GM04503 (cell line): ENCODE data around the gene DOCK6.

ENCODE experiments used
- DNase-seq: peaks from one replicate; pipeline ENCODE4 v3.0.0-alpha.2; 2012; ENCODE audit warnings: low read depth

Gene DOCK6

DNA sequence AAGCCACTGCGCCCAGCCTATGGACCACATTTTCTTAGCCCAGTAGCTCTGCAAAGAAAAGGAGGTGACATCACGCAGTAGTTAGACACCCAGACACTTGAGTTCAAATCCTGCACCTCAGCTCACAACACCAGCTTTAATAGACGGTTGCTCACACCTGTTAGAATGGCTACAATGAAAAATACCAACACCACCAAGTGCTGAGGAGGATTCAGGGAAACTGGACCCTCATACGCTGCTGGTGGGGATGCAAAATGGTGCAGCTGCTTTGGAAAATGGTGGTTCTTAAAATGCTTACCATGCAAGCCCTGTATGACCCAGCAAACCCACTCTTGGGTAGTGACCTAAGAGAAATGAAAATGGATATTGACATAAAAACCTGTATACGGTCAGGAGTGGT lies 11.7 kb upstream of the DOCK6 start:
- no peak for DNase-seq

DNA sequence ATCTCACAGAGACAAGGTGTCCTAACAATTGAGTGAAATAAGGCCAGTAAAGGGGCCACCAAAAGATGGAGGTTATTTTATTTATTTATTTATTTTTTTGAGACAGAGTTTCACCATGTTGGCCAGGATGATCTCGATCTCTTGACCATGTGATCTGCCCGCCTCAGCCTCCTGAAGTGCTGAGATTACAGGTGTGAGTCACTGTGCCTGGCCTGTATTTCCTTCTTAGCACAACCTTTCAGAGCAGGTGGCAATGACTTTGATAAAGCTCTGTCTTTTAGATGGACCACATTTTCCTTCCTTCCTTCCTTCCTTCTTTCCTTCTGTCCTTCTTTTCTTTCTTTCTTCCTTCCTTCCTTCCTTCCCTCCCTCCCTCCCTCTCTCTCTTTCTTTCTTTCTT lies 11.0 kb upstream of the DOCK6 start:
- no peak for DNase-seq

DNA sequence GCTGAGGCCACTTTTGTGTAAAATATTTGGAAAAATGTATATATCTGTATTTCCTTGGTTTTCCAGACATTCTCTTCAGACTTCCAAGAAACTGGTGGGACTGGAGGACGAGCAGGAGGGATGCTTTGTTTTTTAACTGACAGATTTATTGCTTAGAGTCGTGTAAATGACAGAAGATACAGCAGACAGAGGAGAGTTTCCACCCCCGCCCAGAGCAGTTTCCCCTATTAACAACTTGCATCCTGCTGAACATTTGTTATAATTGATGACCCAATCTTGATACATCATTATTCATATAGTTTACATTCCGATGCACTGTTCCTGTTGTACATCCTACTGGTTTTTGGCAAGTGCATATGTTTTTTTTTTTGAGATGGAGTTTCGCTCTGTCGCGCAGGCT lies 7.1 kb upstream of the DOCK6 start:
- DNase-seq: no peak

DNA sequence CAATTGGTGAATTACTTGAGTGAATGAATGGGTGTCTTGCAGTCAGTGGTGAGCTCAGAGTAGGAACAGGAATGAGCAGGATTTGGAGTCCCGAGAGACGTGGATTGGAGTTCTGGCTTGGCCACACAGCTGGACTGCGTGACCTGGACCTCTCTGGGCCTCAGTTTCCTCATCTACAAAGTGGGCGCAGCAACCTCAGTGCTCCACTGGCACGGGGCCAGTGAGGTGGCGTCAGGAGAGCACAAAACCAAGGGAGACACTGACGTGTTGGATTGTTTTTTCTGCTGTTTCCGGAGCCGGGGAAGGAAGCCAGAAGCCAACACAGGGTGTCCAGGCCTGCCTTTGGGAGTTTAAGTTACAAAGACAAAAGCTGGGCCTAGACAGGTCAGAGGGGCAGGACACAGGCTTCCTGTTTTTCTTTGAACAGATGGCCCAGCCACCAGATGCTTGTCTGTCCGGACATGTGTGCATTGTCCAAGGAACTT lies 6.5 kb upstream of the DOCK6 start:
- peak; percentile 24 for DNase-seq

DNA sequence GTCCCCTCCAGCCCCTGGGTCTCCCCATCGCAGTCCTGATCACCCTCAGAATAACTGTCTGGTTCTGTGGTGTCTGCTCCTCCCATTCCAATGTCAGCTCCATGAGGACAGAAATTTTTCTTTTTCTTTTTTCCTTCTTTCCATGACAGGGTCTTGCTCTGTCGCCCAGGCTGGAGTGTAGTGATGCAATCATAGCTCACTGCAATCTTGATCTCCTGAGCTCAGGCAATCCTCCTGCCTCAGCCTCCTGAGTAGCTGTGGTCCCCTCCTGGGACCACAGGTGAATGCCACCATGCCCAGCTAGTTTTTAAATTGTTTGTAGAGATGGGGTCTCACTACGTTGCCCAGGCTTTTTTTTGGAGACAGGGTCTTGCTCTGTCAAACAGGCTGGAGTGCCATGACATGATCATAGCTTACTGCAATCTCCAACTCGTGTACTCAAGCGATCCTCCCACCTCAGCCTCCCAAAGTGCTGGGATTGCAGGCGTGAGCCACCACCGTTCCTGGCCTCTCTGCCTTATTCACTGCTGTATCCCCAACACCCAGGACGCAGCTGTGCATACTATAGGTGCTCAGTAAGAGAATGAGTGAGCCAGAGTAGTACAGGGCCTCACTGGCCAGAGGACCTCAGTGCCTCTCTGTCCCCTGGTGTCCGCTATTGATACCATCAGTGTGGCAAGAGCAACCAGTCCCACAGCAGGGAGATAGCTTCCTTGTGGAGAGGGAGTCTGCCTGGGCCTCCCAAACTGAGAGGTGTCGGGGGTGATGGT lies 5.2 kb upstream of the DOCK6 start:
- DNase-seq: no peak

DNA sequence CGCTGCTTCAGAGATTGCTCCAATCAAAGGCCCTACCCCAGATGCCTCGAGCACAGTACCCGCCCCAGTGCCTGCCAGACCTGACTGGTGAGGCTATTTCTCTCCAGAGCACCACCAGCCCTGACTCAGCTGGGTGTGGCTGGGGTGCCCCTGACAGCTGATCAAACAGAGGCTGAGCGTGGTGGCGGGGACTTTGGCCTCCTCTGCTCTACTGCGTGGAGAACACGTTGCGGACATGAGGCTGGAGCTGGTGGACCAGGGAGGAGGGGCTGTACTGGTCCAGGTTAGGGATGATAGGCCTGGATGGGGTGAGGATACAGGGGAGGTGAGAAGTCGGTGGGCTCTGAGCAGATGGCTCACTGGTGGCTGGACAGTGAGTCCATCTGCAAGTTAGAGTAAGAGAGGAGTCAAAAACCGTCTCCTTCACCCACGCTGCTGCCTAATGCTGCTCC lies 3.5 kb upstream of the DOCK6 start:
- no peak for DNase-seq

DNA sequence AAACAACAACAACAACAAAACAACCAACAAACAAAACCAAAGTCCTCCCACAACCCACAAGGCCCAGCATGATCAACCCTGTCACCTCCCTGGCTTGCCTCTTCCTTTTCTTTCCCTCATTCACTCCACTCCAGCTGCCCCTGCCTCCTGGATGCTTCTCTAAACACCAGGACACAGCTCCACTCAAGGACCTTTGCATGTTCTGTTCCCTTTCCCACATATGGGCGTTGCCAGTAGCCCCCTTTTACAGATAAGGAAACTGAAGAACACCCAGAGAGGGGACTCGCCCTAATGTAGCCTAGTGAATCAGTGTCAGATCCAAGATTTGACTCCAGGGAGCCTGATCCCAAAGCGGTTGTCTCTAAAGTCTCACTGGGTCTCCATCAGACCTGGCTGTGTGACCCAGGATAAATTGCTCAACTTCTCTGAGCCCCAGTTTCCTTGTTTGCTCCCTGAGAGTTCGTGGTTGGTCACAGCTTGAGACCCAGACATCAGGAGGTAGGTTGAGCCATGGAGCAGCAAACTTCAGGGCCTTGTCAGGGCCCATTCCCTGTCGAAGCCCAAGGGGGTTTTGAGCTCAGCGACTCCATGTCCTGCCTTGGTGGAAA lies 3.0 kb upstream of the DOCK6 start:
- no peak for DNase-seq

DNA sequence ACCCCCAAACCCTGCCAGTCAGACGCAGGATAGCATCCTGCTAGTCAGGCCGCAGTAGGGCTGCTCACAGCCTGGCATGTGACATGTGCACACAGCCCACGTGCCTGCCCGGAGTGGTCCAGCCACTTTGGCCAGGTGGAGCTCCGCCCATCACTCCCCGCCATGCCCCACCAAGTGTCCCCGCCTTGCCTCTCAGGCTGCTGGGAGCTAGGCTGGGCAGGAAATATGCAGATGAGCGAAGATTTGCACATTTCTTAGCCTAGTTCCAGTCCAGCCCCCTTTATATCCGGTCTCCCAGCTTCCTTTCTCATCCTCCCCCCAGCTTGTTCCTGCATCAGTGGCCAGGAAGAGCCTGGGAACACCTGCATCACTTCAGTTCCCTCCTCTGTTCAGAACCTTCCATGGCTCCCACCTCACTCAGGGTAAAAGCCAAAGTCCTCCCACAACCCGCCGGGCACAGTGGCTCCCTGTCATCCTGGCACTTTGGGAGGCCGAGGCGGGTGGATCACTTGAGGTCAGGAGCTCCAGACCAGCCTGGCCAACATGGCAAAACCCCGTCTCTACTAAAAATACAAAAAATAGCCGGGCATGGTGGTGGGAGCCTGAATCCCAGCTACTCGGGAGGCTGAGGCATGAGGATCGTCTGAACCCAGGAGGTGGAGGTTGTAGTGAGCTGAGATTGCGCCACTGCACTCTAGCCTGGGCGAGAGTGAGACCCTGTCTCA lies 2.3 kb upstream of the DOCK6 start:
- DNase-seq: no peak

DNA sequence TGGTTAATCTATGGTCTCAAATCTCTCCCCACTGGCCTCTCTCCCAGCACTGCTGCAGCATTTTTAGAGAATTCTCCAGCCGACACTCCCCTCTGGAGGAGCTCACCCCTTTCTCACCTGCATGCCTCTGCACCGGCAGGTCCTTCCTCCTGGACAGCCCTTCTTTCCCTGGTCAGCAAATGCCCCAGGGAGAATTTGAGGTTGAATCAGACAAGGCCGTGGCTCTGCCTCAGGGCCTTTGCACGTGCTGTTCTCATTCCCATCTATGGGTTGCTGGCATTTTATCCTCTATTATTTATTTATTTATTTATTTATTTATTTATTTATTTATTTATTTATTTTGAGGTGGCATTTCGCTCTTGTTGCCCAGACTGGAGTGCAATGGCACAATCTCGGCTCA lies 1.4 kb upstream of the DOCK6 start:
- DNase-seq: no peak

DNA sequence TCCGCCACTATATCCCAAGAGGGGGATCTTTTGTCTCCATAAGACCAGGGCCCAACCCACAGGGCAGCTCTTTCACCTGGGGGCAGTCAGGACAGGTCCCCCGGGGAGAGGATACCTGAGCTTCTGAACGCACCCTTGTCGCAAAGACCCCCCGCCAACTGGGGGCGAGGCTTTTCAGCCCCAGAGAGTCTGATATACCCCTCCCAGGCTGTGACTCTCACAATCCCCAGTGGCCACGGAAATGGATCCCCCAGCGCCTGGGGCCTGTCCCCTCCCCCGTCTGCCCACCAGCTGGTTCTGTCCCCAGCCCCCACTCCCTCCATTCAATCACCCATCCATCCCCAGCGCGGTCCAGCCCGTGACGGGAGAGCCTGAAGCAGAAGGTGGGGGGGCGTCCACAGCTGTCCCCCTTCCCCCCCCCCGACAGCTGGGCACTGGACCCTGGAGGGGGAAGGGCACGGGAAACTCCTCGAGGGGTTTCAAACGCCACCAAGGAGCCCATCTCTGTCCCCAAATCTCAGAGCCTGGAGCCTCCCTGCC lies 823 bp downstream of the DOCK6 start:
- no peak for DNase-seq

DNA sequence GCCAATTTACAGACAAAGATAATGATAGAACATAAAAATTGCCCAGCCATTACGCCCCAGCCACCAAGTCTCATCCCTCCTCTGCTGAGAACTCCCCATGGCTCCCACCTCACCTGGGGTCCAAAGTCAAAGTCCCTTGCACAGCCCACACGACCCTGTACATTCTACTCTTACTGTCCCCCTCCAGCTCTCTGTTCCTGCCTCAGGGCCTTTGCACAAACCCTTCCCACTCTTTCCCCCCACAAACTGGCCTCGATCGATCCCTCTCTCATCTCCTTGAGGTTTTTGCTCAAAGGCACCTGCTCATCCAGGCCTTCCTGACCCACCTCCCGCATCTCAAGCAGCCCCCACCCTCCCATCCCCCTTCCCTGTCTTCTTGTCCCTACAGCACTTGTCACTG lies 1.3 kb downstream of the DOCK6 start:
- DNase-seq: no peak

DNA sequence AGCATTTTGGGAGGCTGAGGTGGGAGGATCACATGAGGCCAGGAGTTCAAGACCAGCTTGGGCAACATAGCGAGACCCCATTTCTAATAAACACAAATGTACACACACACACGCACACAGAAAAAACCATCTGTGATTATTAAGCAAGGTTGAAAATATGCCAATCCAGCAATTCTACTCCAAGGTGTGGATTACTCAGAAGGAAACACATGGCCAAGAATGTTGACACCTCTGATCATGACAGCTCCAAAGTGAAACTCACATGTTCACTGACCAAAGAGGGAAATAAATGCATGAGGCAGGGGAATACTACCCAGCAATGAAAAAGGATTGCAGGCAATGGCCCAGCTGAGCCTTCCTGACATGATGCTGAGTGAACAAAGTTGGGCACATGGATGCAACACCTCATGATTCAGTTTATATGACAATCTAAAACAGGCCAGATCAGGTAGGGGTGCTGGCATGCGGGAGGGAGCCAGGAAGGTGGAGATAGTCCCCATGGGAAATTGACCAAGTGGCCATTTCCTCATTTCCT lies 4.4 kb downstream of the DOCK6 start:
- DNase-seq: no peak

DNA sequence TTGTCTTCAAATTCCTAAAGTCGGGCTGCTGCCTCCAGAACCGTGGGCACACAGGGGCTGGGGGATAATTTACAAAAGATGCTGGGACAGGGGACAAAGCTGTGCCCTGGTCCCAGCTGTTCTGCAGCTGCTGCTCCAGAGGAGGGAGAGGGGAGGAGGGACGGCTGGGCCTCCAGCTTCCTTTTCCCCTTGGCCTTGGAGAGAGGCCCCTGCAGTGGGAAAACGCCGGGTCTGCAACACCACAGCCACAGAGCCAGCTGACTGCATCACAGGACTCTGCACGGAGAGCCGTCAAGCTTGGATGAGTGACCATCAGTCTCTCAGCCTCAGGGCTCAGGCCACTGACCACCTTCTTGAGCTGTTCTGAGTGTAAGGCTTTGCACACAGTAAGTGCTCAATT lies 6.1 kb downstream of the DOCK6 start:
- no peak for DNase-seq

DNA sequence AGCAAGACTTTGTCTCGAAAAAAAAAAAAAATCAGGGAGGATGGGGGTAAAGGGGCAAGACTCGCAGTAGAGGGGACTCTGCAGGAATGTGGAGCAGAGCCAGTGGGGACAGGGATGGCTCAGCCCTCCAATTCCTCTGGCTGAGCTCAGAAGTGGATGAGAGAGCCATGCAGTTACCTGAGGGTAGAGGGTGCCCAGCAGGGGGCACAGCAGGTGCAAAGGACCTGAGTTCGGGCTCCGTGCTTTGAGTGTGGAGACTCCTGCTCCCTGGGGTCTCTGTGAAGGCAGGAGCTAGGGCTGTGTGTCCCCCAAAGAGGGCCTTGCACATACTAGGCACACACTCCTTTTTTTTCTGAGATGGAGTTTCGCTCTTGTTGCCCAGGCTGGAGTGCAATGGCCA lies 7.7 kb downstream of the DOCK6 start:
- no peak for DNase-seq

DNA sequence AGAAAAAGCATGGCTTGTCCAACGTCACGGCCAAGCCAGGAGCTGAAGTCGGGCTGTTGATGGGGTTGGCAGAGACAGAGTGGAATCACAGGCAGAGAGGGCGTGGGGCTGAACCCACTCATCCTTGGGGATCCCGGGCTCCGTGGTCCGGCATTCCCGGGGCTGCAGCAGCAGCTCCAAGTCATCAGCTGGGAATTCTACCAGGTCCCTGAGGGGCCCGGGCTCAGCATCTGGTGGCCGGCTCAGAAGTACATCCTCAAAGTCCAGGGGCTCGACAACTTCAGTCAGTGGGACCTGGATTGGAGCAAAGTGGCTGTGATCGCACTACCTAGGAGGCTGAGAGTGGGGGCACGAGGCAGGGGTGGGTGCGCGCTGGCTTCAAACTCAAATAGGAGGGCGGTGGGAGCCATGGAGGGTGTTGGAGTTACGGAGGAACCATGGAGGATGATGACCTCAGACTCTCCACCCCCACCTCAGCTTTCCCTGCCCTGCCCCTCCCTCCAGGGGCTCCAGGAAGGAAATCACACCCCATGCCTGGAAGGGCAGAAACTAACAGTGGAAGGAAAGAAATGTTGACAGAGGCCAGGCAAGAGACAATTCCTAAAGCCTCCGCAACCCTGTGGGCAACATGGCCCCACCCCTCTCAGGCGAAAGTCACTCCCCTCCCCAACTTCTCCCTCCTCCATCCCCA lies 9.5 kb downstream of the DOCK6 start:
- no peak for DNase-seq

DNA sequence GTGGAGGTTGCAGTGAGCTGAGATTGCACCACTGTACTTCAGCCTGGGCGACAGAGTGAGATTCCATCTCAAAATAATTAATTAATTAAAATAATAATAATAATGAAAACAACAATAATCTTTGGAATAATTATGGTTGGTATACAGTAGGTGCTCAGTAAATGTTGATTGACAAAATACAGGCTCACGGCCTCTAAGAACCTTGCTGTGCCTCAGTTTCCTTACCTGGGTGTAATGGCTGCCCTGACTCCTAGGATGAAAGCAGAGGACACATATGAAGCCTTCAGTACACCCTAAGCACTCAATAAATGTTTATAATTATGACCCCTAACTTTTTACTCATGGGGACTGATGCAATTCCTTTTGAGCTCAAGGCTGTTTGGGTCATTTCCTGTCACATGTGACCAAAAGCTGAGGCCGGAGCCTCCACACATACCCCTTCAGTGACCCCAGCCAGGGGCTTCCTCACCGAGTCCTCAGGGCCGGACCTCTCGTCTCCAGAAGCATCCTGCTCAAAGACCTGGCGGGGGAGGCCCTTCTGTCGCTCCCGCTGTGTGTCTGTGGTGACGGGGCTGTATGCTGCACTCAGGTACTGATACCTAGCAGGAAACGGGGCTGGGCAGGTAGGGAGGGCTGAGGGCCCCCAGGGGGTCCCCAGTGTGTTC lies 10.5 kb downstream of the DOCK6 start:
- no peak for DNase-seq

DNA sequence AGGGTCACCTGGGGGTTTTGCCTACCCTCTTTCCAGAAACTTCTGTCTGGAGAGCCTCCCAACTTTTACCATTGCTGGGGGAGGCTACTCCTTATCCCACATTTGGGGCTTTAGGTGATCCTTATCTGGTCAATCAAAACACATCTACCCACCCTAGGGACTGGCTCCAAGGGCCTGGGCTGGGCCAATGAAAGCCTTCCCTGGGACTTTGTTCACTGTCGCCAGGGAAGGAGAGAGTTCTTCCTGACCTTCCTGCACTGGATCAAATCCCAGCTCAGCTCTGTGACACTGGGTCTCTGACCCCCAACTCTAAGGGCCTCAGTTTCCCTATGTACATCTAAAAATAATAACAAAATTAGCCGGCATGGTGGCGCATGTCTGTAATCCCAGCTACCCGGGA lies 11.1 kb downstream of the DOCK6 start:
- DNase-seq: no peak

DNA sequence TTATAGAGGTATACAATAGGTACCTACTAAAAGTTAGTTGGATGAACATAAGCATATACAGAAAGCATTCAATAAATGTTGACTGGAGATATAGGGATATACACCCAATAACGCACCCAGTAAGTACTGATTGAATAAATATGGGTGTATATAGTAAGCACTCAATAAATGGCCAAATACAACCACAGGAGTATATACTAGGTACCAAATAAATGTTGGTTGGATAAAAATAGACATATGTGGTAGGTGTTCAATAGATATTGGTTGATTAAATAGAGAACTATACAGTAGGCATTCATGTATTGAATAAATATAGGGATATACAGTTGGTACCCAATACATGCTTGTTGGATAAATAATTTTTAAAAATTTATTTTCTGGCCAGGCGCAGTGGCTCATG lies 13.5 kb downstream of the DOCK6 start:
- no peak for DNase-seq

DNA sequence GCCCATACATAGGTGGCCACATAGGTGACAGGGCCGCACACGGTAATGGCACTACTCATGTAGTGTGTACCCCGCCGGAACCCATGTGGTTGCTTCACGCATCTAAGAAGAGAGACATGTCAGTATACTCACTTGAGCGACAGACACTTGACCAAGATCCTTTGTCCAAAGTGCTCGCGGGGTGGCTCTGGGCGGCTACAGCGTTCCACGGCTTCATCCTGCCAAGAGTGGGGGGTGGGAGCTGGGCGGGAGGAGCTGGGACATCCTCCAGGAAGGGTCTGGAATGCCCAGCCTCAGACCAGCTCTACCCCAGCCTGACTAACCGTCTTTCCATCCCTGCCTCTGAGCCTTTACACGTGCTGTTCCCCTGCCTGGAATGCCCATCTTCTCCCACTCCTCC lies 14.4 kb downstream of the DOCK6 start:
- no peak for DNase-seq

DNA sequence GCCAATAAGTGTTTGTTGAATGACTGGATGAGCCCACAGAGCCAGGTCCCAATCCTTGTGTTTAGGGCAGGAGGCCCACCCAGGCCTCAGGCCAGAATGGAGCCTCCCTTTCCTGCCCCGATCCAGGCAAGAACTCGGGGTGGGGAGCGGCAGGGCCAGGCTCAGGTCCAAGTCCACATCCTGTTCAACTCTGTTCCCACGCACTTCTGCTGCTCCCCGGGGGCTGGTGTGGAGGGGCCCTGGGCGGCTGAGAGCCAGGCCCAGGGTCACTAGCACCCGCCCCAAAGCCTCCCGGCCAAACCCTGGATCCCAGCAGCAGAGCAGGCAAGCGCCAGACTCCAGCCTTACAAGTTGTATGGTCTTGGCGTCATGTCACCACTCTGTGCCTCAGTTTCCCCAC lies 14.9 kb downstream of the DOCK6 start:
- no peak for DNase-seq

DNA sequence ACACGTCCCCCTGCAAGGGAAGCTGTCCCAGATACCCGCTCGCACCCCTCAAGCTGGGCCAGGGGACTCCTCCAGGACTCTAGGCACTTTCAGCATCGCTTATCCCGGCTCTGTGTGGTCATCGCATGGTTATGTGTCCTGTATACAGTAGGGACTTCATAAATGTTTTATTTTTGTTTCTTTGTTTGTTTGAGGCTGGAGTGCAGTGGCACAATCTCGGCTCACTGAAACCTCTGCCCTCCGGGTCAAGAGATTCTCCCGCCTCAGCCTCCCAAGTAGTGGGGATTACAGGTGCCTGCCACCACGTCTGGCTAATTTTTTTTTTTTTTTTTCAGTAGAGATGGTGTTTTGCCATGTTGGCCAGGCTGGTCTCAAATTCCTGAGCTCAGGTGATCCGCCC lies 15.4 kb downstream of the DOCK6 start:
- no peak for DNase-seq
